Parathyroid adenoma (tissue), 2 donors: ENCODE results near the gene ATP1B2.

ENCODE experiments used
- H2AFZ ChIP-seq: fragments of 300-600 bp; sonication (generic); one replicate; pipeline ENCODE4 v1.7.0; 2017; ENCODE audit warnings: antibody characterized with exemption, mild to moderate bottlenecking
- H3K27ac ChIP-seq: fragments of 300-600 bp; sonication (generic); one replicate; pipeline ENCODE4 v1.7.0; 2017
- H3K27me3 ChIP-seq: fragments of 300-600 bp; sonication (generic); one replicate; pipeline ENCODE4 v1.7.0; 2017; ENCODE audit warnings: low read length; ENCODE audit not compliant: control insufficient read depth, insufficient read depth
- H3K36me3 ChIP-seq: fragments of 300-600 bp; sonication (generic); one replicate; pipeline ENCODE4 v1.7.0; 2017; ENCODE audit warnings: low read length; ENCODE audit not compliant: control insufficient read depth, insufficient read depth
- H3K4me1 ChIP-seq: fragments of 300-600 bp; sonication (generic); one replicate; pipeline ENCODE4 v1.7.0; 2017; ENCODE audit warnings: control low read depth
- H3K4me2 ChIP-seq: fragments of 300-600 bp; sonication (generic); one replicate; pipeline ENCODE4 v1.7.0; 2017; ENCODE audit warnings: low read length
- H3K4me3 ChIP-seq: fragments of 300-600 bp; sonication (generic); one replicate; pipeline ENCODE4 v1.7.0; 2017; ENCODE audit warnings: low read depth, low read length
- H3K79me2 ChIP-seq: fragments of 300-600 bp; sonication (generic); one replicate; pipeline ENCODE4 v1.7.0; 2017; ENCODE audit warnings: control low read depth
- H3K9ac ChIP-seq: fragments of 300-600 bp; sonication (generic); one replicate; pipeline ENCODE4 v1.7.0; 2017; ENCODE audit warnings: mild to moderate bottlenecking
- H3K9me3 ChIP-seq: fragments of 300-600 bp; sonication (generic); one replicate; pipeline ENCODE4 v1.7.0; 2017; ENCODE audit warnings: low read length; ENCODE audit not compliant: control insufficient read depth
- CTCF ChIP-seq: fragments of 300-600 bp; sonication (generic); IDR thresholded peaks from one replicate; pipeline ENCODE4 v1.7.0; 2017; ENCODE audit warnings: antibody characterized with exemption, mild to moderate bottlenecking
- donor health status: primary hyperparathyroidism.

The ATP1B2 gene

GRCh38 chr17:7706631-7707354, 56.1 kb downstream of the ATP1B2 start:
- H3K4me1 ChIP-seq, result no peaks in the 10 kb centered on the region
- H3K4me3 ChIP-seq, result no peak overlapping the region
- H2AFZ ChIP-seq, result no peak overlapping the region
- no peak overlapping the region for H3K4me2 ChIP-seq
- no peaks in the 10 kb centered on the region for H3K36me3 ChIP-seq
- H3K79me2 ChIP-seq, result no peaks in the 10 kb centered on the region
- no peaks in the 10 kb centered on the region for H3K27me3 ChIP-seq
- H3K9ac ChIP-seq, result no peak overlapping the region
- no peak for TF ChIP-seq CTCF
- H3K27ac ChIP-seq, result no peak overlapping the region
- H3K9me3 ChIP-seq, result no peaks in the 10 kb centered on the region
